DMS114 treated with DMSO at 0.1 percent for 48 hours (cell line): ENCODE results near the gene ASB13.
A peak's percentile ranks its signal among the peaks of the same experiment; 100 is the strongest.

ENCODE experiments used
- DNase-seq: peaks from one replicate; lab custom pipeline; 2025; ENCODE audit not compliant: unreplicated experiment; lab: John Stamatoyannopoulos, UW

Gene ASB13

GRCh38 chr10:5648494-5649457 is 17.6 kb downstream of the ASB13 start:
- no peak for DNase-seq

- no peak for DNase-seq
Observed at GRCh38 chr10:5647507-5648240, 18.7 kb downstream of the ASB13 start.

GRCh38 chr10:5645944-5646617 is 20.3 kb downstream of the ASB13 start:
- DNase-seq: no peak

- DNase-seq: no peak
Observed at GRCh38 chr10:5645375-5645774, 21.0 kb downstream of the ASB13 start.

GRCh38 chr10:5644930-5645329 is 21.5 kb downstream of the ASB13 start:
- no peak for DNase-seq

GRCh38 chr10:5643346-5644067 is 22.9 kb downstream of the ASB13 start:
- no peak for DNase-seq

GRCh38 chr10:5641501-5641900 is 24.9 kb downstream of the ASB13 start:
- DNase-seq: no peak

GRCh38 chr10:5640501-5640900 is 25.9 kb downstream of the ASB13 start:
- DNase-seq: no peak

- DNase-seq: no peak
Observed at GRCh38 chr10:5640036-5640435, 26.4 kb downstream of the ASB13 start.

GRCh38 chr10:5639066-5639465 is 27.3 kb downstream of the ASB13 start:
- DNase-seq: no peak

- DNase-seq: no peak
Observed at GRCh38 chr10:5638494-5638893, 27.9 kb downstream of the ASB13 start.

GRCh38 chr10:5634918-5635317 is 31.5 kb downstream of the ASB13 start:
- DNase-seq: no peak

GRCh38 chr10:5633166-5633749 is 33.1 kb downstream of the ASB13 start:
- DNase-seq: no peak

GRCh38 chr10:5632446-5632845 is 33.9 kb downstream of the ASB13 start:
- DNase-seq: no peak

- no peak for DNase-seq
Observed at GRCh38 chr10:5631936-5632335, 34.5 kb downstream of the ASB13 start.

- no peak for DNase-seq
Observed at GRCh38 chr10:5630112-5630436, 36.3 kb downstream of the ASB13 start.

- peak; percentile 41 for DNase-seq
Observed at GRCh38 chr10:5629303-5630111, 36.9 kb downstream of the ASB13 start.

GRCh38 chr10:5628451-5629302 is 37.7 kb downstream of the ASB13 start:
- no peak for DNase-seq

- DNase-seq: no peak
Observed at GRCh38 chr10:5627486-5628044, 38.8 kb downstream of the ASB13 start.
